ENCODE measurements around the gene ELFN1.

The ELFN1 gene

GRCh38 chr7:1703441-1703840, 33.4 kb downstream of the ELFN1 start:
- Histone ChIP-seq H3K9me3 (ENCODE audit: control insufficient read depth in 1 of 2, low read length in 2 of 2) (peaks cover 3% of the 10 kb centered on the region in 2 donors), H3K9ac (ENCODE audit: low read depth in 1 of 2, low read length in 2 of 2) (no peak overlapping the region), H3K4me1 (ENCODE audit: control insufficient read depth in 1 of 2, insufficient read depth in 2 of 2, low read length in 2 of 2) (no peaks in the 10 kb centered on the region)

GRCh38 chr7:1703871-1704810, 34.1 kb downstream of the ELFN1 start:
- Histone ChIP-seq H3K9ac (ENCODE audit: low read depth in 1 of 2, low read length in 2 of 2) (no peak overlapping the region), H3K9me3 (ENCODE audit: control insufficient read depth in 1 of 2, low read length in 2 of 2) (peaks cover 5 to 6% of the 10 kb centered on the region in 2 donors), H3K27me3 (ENCODE audit: control insufficient read depth in 1 of 2, insufficient read depth in 2 of 2, low read length in 2 of 2) (peaks cover 0 to 4% of the 10 kb centered on the region in 2 donors), H3K4me3 (ENCODE audit: low read depth in 1 of 2, low read length in 2 of 2) (no peak overlapping the region), H3K36me3 (ENCODE audit: control insufficient read depth in 1 of 2, insufficient read depth in 2 of 2, low read length in 2 of 2) (no peaks in the 10 kb centered on the region), H3K4me1 (ENCODE audit: control insufficient read depth in 1 of 2, insufficient read depth in 2 of 2, low read length in 2 of 2) (no peaks in the 10 kb centered on the region), H3K27ac (ENCODE audit: low read depth, low read length) (no peak overlapping the region)

More at GRCh38 chr7:1703441-1703840, 33.4 kb downstream of the ELFN1 start:
- Histone ChIP-seq H3K27ac (ENCODE audit: low read depth, low read length) (no peak overlapping the region), H3K36me3 (ENCODE audit: control insufficient read depth in 1 of 2, insufficient read depth in 2 of 2, low read length in 2 of 2) (no peaks in the 10 kb centered on the region), H3K4me3 (ENCODE audit: low read depth in 1 of 2, low read length in 2 of 2) (no peak overlapping the region), H3K27me3 (ENCODE audit: control insufficient read depth in 1 of 2, insufficient read depth in 2 of 2, low read length in 2 of 2) (peaks cover 0 to 4% of the 10 kb centered on the region in 2 donors)

GRCh38 chr7:1704811-1705738, 35.0 kb downstream of the ELFN1 start:
- Histone ChIP-seq H3K27ac (ENCODE audit: low read depth, low read length) (no peak overlapping the region), H3K4me1 (ENCODE audit: control insufficient read depth in 1 of 2, insufficient read depth in 2 of 2, low read length in 2 of 2) (no peaks in the 10 kb centered on the region), H3K36me3 (ENCODE audit: control insufficient read depth in 1 of 2, insufficient read depth in 2 of 2, low read length in 2 of 2) (no peaks in the 10 kb centered on the region), H3K27me3 (ENCODE audit: control insufficient read depth in 1 of 2, insufficient read depth in 2 of 2, low read length in 2 of 2) (peaks cover 0 to 4% of the 10 kb centered on the region in 2 donors), H3K4me3 (ENCODE audit: low read depth in 1 of 2, low read length in 2 of 2) (no peak overlapping the region), H3K9ac (ENCODE audit: low read depth in 1 of 2, low read length in 2 of 2) (no peak overlapping the region), H3K9me3 (ENCODE audit: control insufficient read depth in 1 of 2, low read length in 2 of 2) (peaks cover 12 to 14% of the 10 kb centered on the region in 2 donors)

GRCh38 chr7:1705856-1706255, 35.8 kb downstream of the ELFN1 start:
- Histone ChIP-seq H3K27ac (ENCODE audit: low read depth, low read length) (no peak overlapping the region), H3K4me1 (ENCODE audit: control insufficient read depth in 1 of 2, insufficient read depth in 2 of 2, low read length in 2 of 2) (no peaks in the 10 kb centered on the region), H3K4me3 (ENCODE audit: low read depth in 1 of 2, low read length in 2 of 2) (no peak overlapping the region), H3K9me3 (ENCODE audit: control insufficient read depth in 1 of 2, low read length in 2 of 2) (peaks cover 15% of the 10 kb centered on the region in 2 donors), H3K9ac (ENCODE audit: low read depth in 1 of 2, low read length in 2 of 2) (no peak overlapping the region), H3K36me3 (ENCODE audit: control insufficient read depth in 1 of 2, insufficient read depth in 2 of 2, low read length in 2 of 2) (no peaks in the 10 kb centered on the region), H3K27me3 (ENCODE audit: control insufficient read depth in 1 of 2, insufficient read depth in 2 of 2, low read length in 2 of 2) (peaks cover 0 to 4% of the 10 kb centered on the region in 2 donors)

- Histone ChIP-seq H3K36me3 (ENCODE audit: control insufficient read depth in 1 of 2, insufficient read depth in 2 of 2, low read length in 2 of 2) (no peaks in the 10 kb centered on the region), H3K4me3 (ENCODE audit: low read depth in 1 of 2, low read length in 2 of 2) (no peak overlapping the region), H3K27ac (ENCODE audit: low read depth, low read length) (no peak overlapping the region), H3K9me3 (ENCODE audit: control insufficient read depth in 1 of 2, low read length in 2 of 2) (peaks cover 15% of the 10 kb centered on the region in 2 donors), H3K27me3 (ENCODE audit: control insufficient read depth in 1 of 2, insufficient read depth in 2 of 2, low read length in 2 of 2) (peaks cover 0 to 4% of the 10 kb centered on the region in 2 donors), H3K9ac (ENCODE audit: low read depth in 1 of 2, low read length in 2 of 2) (no peak overlapping the region), H3K4me1 (ENCODE audit: control insufficient read depth in 1 of 2, insufficient read depth in 2 of 2, low read length in 2 of 2) (no peaks in the 10 kb centered on the region)
Observed at GRCh38 chr7:1706381-1706720, 36.3 kb downstream of the ELFN1 start.

- H3K9ac ChIP-seq (ENCODE audit: low read depth in 1 of 2, low read length in 2 of 2): no peak overlapping the region
- no peak overlapping the region for H3K4me3 ChIP-seq (ENCODE audit: low read depth in 1 of 2, low read length in 2 of 2)
- H3K27ac ChIP-seq (ENCODE audit: low read depth, low read length): no peak overlapping the region
- H3K4me1 ChIP-seq (ENCODE audit: control insufficient read depth in 1 of 2, insufficient read depth in 2 of 2, low read length in 2 of 2): no peaks in the 10 kb centered on the region
- H3K9me3 ChIP-seq (ENCODE audit: control insufficient read depth in 1 of 2, low read length in 2 of 2): peaks cover 15% of the 10 kb centered on the region in 2 donors
- H3K36me3 ChIP-seq (ENCODE audit: control insufficient read depth in 1 of 2, insufficient read depth in 2 of 2, low read length in 2 of 2): no peaks in the 10 kb centered on the region
- H3K27me3 ChIP-seq (ENCODE audit: control insufficient read depth in 1 of 2, insufficient read depth in 2 of 2, low read length in 2 of 2): peaks cover 0 to 4% of the 10 kb centered on the region in 2 donors
Observed at GRCh38 chr7:1706721-1707613, 36.9 kb downstream of the ELFN1 start.

- H3K4me1 ChIP-seq (ENCODE audit: control insufficient read depth in 1 of 2, insufficient read depth in 2 of 2, low read length in 2 of 2): no peaks in the 10 kb centered on the region
- H3K27me3 ChIP-seq (ENCODE audit: control insufficient read depth in 1 of 2, insufficient read depth in 2 of 2, low read length in 2 of 2): peaks cover 0 to under 1% of the 10 kb centered on the region in 2 donors
- H3K9ac ChIP-seq (ENCODE audit: low read depth in 1 of 2, low read length in 2 of 2): no peak overlapping the region
Observed at GRCh38 chr7:1707756-1708595, 37.9 kb downstream of the ELFN1 start.

GRCh38 chr7:1708596-1709251, 38.6 kb downstream of the ELFN1 start:
- H3K9ac ChIP-seq (ENCODE audit: low read depth in 1 of 2, low read length in 2 of 2): no peak overlapping the region
- no peak overlapping the region for H3K27ac ChIP-seq (ENCODE audit: low read depth, low read length)
- H3K4me3 ChIP-seq (ENCODE audit: low read depth in 1 of 2, low read length in 2 of 2): no peak overlapping the region
- H3K27me3 ChIP-seq (ENCODE audit: control insufficient read depth in 1 of 2, insufficient read depth in 2 of 2, low read length in 2 of 2): no peaks in the 10 kb centered on the region
- H3K4me1 ChIP-seq (ENCODE audit: control insufficient read depth in 1 of 2, insufficient read depth in 2 of 2, low read length in 2 of 2): no peaks in the 10 kb centered on the region
- H3K9me3 ChIP-seq (ENCODE audit: control insufficient read depth in 1 of 2, low read length in 2 of 2): peaks cover 11 to 12% of the 10 kb centered on the region in 2 donors
- no peaks in the 10 kb centered on the region for H3K36me3 ChIP-seq (ENCODE audit: control insufficient read depth in 1 of 2, insufficient read depth in 2 of 2, low read length in 2 of 2)

More at GRCh38 chr7:1707756-1708595, 37.9 kb downstream of the ELFN1 start:
- Histone ChIP-seq H3K27ac (ENCODE audit: low read depth, low read length) (no peak overlapping the region), H3K36me3 (ENCODE audit: control insufficient read depth in 1 of 2, insufficient read depth in 2 of 2, low read length in 2 of 2) (no peaks in the 10 kb centered on the region), H3K9me3 (ENCODE audit: control insufficient read depth in 1 of 2, low read length in 2 of 2) (peaks cover 11 to 12% of the 10 kb centered on the region in 2 donors), H3K4me3 (ENCODE audit: low read depth in 1 of 2, low read length in 2 of 2) (no peak overlapping the region)
